Transverse colon (tissue), 4 donors: ENCODE measurements around the gene CCM2.

Source experiments
- EP300 ChIP-seq: sonication (generic); formaldehyde crosslinking; IDR thresholded peaks from one replicate; pipeline ENCODE4 v1.6.1; 2017; ENCODE audit warnings: antibody characterized with exemption, low read depth
- POLR2A ChIP-seq: fragments of 450-650 bp; IDR thresholded peaks from one replicate; pipeline ENCODE4 v1.6.1; 2016; ENCODE audit warnings: antibody characterized with exemption, mild to moderate bottlenecking, moderate library complexity
- POLR2AphosphoS5 ChIP-seq, 3 donors: sonication (generic); formaldehyde crosslinking; IDR thresholded peaks; one replicate each; pipeline ENCODE4 v1.6.1; 2016; ENCODE audit warnings: antibody characterized with exemption in 3 of 3
- TF ChIP-seq, protein P1 (sequence below), 5 experiments: fragments of 200-600 bp in 3 of 5; fragments of 450-650 bp in 2 of 5; sonication (generic) in 3 of 5; IDR thresholded peaks; 1 replicate in 2 of 5; 2 replicates in 3 of 5; pipeline ENCODE4 v1.5.1; 2016 to 2017; ENCODE audit warnings: antibody characterized with exemption in 5 of 5, inconsistent platforms in 3 of 5, mild to moderate bottlenecking in 2 of 5, moderate library complexity in 1 of 5

DNA sequence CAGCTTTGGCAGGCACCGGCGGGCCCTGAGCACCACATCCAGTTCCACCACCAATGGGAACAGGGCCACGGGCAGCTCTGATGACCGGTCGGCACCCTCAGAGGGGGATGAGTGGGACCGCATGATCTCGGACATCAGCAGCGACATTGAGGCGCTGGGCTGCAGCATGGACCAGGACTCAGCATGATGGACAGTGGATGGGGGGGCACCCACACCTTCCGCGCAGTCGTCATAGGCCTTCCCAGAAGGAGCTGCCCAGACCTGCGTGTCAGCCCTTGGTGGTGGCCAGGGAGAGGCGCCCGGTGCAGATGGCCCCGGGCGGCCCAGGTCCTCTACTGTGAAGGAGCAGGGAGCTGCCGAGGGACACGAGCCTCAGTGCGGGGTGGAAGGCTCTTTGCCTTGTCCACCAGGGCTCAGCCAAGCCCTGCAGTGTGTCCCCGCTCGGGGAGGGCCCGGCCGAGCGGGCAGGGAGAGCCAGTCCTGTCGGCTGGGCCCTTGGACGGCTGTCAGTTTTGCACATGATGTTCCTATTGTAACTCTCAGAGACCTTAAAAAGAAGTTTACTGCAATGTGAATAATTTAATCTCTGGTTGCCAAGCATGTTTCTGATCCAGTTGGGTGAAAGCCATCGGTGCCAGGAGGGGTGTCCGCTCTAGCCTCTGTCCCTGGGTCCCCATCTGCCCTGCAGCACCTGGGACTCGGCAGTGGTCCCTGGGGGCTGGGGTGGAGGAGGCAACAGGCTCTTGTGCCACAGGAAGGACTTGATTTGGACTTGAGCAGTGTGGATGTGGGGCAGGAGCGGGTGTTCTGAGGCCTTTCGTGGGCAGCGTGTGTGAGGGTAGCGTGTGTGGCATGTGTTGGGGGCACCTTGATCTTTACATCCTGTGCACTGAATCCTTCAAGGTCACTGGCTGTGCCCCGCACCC is 76.1 kb downstream of the CCM2 start:
- TF ChIP-seq POLR2A (no peak), POLR2AphosphoS5 (IDR thresholded peaks at IDR 0.05) (no peak), EP300 (no peak)
- TF ChIP-seq, protein P1, sequence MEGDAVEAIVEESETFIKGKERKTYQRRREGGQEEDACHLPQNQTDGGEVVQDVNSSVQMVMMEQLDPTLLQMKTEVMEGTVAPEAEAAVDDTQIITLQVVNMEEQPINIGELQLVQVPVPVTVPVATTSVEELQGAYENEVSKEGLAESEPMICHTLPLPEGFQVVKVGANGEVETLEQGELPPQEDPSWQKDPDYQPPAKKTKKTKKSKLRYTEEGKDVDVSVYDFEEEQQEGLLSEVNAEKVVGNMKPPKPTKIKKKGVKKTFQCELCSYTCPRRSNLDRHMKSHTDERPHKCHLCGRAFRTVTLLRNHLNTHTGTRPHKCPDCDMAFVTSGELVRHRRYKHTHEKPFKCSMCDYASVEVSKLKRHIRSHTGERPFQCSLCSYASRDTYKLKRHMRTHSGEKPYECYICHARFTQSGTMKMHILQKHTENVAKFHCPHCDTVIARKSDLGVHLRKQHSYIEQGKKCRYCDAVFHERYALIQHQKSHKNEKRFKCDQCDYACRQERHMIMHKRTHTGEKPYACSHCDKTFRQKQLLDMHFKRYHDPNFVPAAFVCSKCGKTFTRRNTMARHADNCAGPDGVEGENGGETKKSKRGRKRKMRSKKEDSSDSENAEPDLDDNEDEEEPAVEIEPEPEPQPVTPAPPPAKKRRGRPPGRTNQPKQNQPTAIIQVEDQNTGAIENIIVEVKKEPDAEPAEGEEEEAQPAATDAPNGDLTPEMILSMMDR (IDR thresholded peaks at IDR 0.05) = no peak
